ENCODE results near the gene CTNNA2. TPM values are rescaled to one million over a fixed set of nuclear protein-coding genes. Genes with fewer than 3 reads are reported as not detected.

Gene CTNNA2
- polyA plus RNA-seq, 1 experiment = not detected

- POLR2A ChIA-PET = no interaction called here
- no peak for DNase-seq (ENCODE audit: low read depth, low spot score)
- Histone ChIP-seq H3K4me3 (ENCODE audit: low read depth, low read length) (no peak overlapping the region), H3K27me3 (ENCODE audit: control insufficient read depth, insufficient read depth, low read length) (no peaks in the 10 kb centered on the region), H3K9me3 (ENCODE audit: control insufficient read depth, insufficient read depth, low read length) (no peaks in the 10 kb centered on the region), H3K27ac (ENCODE audit: low read depth, low read length) (no peak overlapping the region)
- CTCF ChIA-PET = no interaction called here
- TF ChIP-seq, protein P1, sequence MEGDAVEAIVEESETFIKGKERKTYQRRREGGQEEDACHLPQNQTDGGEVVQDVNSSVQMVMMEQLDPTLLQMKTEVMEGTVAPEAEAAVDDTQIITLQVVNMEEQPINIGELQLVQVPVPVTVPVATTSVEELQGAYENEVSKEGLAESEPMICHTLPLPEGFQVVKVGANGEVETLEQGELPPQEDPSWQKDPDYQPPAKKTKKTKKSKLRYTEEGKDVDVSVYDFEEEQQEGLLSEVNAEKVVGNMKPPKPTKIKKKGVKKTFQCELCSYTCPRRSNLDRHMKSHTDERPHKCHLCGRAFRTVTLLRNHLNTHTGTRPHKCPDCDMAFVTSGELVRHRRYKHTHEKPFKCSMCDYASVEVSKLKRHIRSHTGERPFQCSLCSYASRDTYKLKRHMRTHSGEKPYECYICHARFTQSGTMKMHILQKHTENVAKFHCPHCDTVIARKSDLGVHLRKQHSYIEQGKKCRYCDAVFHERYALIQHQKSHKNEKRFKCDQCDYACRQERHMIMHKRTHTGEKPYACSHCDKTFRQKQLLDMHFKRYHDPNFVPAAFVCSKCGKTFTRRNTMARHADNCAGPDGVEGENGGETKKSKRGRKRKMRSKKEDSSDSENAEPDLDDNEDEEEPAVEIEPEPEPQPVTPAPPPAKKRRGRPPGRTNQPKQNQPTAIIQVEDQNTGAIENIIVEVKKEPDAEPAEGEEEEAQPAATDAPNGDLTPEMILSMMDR (IDR thresholded peaks at IDR 0.05; ENCODE audit: low read depth, low read length) = no peak
Measured at GRCh38 chr2:80568011-80568410, 1055.2 kb downstream of the CTNNA2 start.

GRCh38 chr2:80573167-80573566, 1060.3 kb downstream of the CTNNA2 start:
- ChIA-PET CTCF (no interaction called here), POLR2A (no interaction called here)
- Histone ChIP-seq H3K4me3 (ENCODE audit: low read depth, low read length) (no peak overlapping the region), H3K27me3 (ENCODE audit: control insufficient read depth, insufficient read depth, low read length) (no peaks in the 10 kb centered on the region), H3K9me3 (ENCODE audit: control insufficient read depth, insufficient read depth, low read length) (no peaks in the 10 kb centered on the region), H3K27ac (ENCODE audit: low read depth, low read length) (no peak overlapping the region)
- DNase-seq (ENCODE audit: low read depth, low spot score) = no peak
- TF ChIP-seq, protein P1 (IDR thresholded peaks at IDR 0.05; ENCODE audit: low read depth, low read length) = no peak

DNA sequence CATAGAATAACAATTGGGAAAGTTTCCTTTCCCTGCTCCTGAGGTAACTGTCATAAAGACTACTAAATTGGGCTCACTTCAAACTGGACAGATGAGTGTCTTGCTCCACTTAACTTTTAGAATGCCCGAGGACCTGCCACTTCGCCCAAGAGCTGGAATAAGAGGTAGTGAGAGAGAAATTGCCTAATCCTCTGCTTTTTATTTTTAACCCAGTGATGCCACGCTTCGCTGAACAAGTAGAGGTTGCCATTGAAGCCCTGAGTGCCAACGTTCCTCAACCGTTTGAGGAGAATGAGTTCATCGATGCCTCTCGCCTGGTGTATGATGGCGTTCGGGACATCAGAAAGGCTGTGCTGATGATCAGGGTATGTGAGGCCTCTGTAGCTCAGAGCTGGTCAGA, 1061.1 kb downstream of the CTNNA2 start:
- Histone ChIP-seq H3K27me3 (ENCODE audit: control insufficient read depth, insufficient read depth, low read length) (no peaks in the 10 kb centered on the region), H3K27ac (ENCODE audit: low read depth, low read length) (no peak overlapping the region), H3K9me3 (ENCODE audit: control insufficient read depth, insufficient read depth, low read length) (no peaks in the 10 kb centered on the region), H3K4me3 (ENCODE audit: low read depth, low read length) (no peak overlapping the region)
- TF ChIP-seq, protein P1 (IDR thresholded peaks at IDR 0.05; ENCODE audit: low read depth, low read length) = no peak
- POLR2A ChIA-PET = no interaction called here
- CTCF ChIA-PET = no interaction called here
- DNase-seq (ENCODE audit: low read depth, low spot score) = no peak

DNA sequence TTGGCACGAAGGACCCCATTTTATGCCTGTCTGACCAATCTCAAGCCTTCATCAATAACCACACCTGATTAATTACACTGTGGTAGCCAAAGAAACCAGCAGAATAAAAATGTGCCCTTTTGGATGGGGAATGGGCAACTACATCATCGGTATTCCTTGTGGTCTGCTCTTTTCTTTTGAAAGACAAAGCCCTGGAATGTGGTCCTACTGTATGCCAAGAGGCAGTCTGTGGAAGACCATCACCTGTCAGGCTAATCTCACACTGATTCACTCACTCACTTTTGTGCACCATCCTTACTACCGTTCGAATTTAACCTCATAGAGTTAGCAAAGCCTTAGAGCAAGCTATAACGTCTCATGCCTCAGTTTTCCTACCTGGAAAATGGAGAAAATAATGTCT, 1066.9 kb downstream of the CTNNA2 start:
- DNase-seq (ENCODE audit: low read depth, low spot score) = no peak
- H3K4me3 ChIP-seq (ENCODE audit: low read depth, low read length) = no peak overlapping the region
- POLR2A ChIA-PET = no interaction called here
- TF ChIP-seq, protein P1 (IDR thresholded peaks at IDR 0.05; ENCODE audit: low read depth, low read length) = no peak
- CTCF ChIA-PET = no interaction called here
- H3K27me3 ChIP-seq (ENCODE audit: control insufficient read depth, insufficient read depth, low read length) = no peaks in the 10 kb centered on the region
- H3K27ac ChIP-seq (ENCODE audit: low read depth, low read length) = no peak overlapping the region
- no peaks in the 10 kb centered on the region for H3K9me3 ChIP-seq (ENCODE audit: control insufficient read depth, insufficient read depth, low read length)

- Histone ChIP-seq H3K27me3 (ENCODE audit: control insufficient read depth, insufficient read depth, low read length) (no peaks in the 10 kb centered on the region), H3K27ac (ENCODE audit: low read depth, low read length) (no peak overlapping the region), H3K9me3 (ENCODE audit: control insufficient read depth, insufficient read depth, low read length) (no peaks in the 10 kb centered on the region), H3K4me3 (ENCODE audit: low read depth, low read length) (no peak overlapping the region)
- no peak for DNase-seq (ENCODE audit: low read depth, low spot score)
- POLR2A ChIA-PET = no interaction called here
- TF ChIP-seq, protein P1 (IDR thresholded peaks at IDR 0.05; ENCODE audit: low read depth, low read length) = no peak
- CTCF ChIA-PET = no interaction called here
Measured at GRCh38 chr2:80591233-80591632, 1078.4 kb downstream of the CTNNA2 start.
